Muscle layer of duodenum (tissue), 2 donors: ENCODE measurements around the gene NR3C2.
"Not testable (repeated sequence)": the region's sequence is repeated elsewhere in the genome, so short reads cannot be mapped to it uniquely, and the experiment has no call there.

Experiments used
- H3K27ac ChIP-seq: one replicate; pipeline ENCODE4 v1.7.0; 2013; ENCODE audit warnings: mild to moderate bottlenecking, low read length
- H3K27me3 ChIP-seq: one replicate; pipeline ENCODE4 v1.7.0; 2013; ENCODE audit warnings: low read depth, mild to moderate bottlenecking, control low read depth, low read length
- H3K36me3 ChIP-seq, 2 donors: one replicate each; pipeline ENCODE4 v1.7.0; 2013; ENCODE audit warnings: low read length in 2 of 2, control low read depth in 1 of 2, mild to moderate bottlenecking in 1 of 2; ENCODE audit not compliant: insufficient read depth in 2 of 2, control insufficient read depth in 1 of 2
- H3K4me1 ChIP-seq, 2 donors: one replicate each; pipeline ENCODE4 v1.7.0; 2013; ENCODE audit warnings: low read length in 2 of 2, mild to moderate bottlenecking in 2 of 2, control low read depth in 1 of 2, moderate library complexity in 1 of 2; ENCODE audit not compliant: insufficient read depth in 2 of 2, control insufficient read depth in 1 of 2
- H3K4me3 ChIP-seq, 2 donors: one replicate each; pipeline ENCODE4 v1.7.0; 2013; ENCODE audit warnings: low read length in 2 of 2, low read depth in 1 of 2, mild to moderate bottlenecking in 1 of 2
- H3K9me3 ChIP-seq, 2 donors: one replicate each; pipeline ENCODE4 v1.7.0; 2013; ENCODE audit warnings: low read length in 2 of 2, control low read depth in 1 of 2, mild to moderate bottlenecking in 1 of 2; ENCODE audit not compliant: control insufficient read depth in 1 of 2
- donor health status: healthy.

NR3C2 gene

GRCh38 chr4:148335133-148335532, 107.1 kb downstream of the NR3C2 start:
- Histone ChIP-seq H3K9me3 (peaks cover 0 to 7% of the 10 kb centered on the region in 2 donors), H3K27me3 (no peaks in the 10 kb centered on the region), H3K4me3 (no peak overlapping the region), H3K4me1 (peaks cover 0 to 4% of the 10 kb centered on the region in 2 donors), H3K27ac (no peak overlapping the region), H3K36me3 (no peaks in the 10 kb centered on the region)

GRCh38 chr4:148333265-148333664, 108.9 kb downstream of the NR3C2 start:
- Histone ChIP-seq H3K4me3 (no peak overlapping the region), H3K27me3 (no peaks in the 10 kb centered on the region), H3K36me3 (no peaks in the 10 kb centered on the region), H3K27ac (no peak overlapping the region), H3K9me3 (no peaks in the 10 kb centered on the region), H3K4me1 (peaks cover 0 to 4% of the 10 kb centered on the region in 2 donors)

DNA sequence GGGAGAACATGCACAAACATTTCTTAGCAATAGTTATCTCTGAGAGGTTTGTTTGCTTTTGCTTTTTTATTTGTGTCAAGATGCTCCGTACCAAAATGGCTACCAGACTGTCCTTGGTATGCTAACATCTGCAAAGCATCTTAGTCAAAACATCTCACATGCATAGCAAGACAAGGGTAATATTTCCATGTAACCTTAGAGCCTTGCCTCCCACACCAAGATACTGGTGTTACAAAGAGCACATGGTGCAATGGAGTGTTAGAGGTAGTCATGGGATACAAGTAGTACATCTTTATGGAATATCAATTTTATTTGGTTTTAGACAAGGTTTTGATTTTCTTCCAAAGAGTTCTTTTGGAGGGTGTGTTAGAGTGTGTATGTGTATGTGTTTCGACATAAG, 109.7 kb downstream of the NR3C2 start:
- H3K36me3 ChIP-seq, result no peaks in the 10 kb centered on the region

DNA sequence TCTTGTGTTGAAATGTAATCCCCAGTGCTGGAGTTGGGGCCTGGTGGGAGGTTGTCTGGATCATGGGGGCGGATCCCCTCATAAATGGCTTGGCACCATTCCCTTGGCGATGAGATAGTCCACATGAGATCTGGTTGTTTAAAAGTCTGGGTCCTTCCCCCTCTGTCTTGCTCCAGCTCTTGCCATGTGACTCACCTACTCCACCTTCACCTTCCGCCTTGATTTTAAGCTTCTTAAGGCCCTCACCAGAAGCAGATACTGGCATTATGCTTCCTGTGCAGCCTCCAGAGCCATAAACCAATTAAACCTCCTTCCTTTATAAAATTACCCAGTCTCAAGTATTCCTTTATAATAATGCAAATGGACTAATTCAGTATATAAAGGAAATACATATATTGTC, 111.5 kb downstream of the NR3C2 start:
- H3K36me3 ChIP-seq, result no peaks in the 10 kb centered on the region
- no peak overlapping the region for H3K27ac ChIP-seq
- no peaks in the 10 kb centered on the region for H3K9me3 ChIP-seq
- no peak overlapping the region for H3K4me3 ChIP-seq
- H3K27me3 ChIP-seq, result no peaks in the 10 kb centered on the region
- peaks cover 0 to 4% of the 10 kb centered on the region in 2 donors for H3K4me1 ChIP-seq

More for the DNA sequence above, 109.7 kb downstream of the NR3C2 start:
- Histone ChIP-seq H3K9me3 (no peaks in the 10 kb centered on the region), H3K4me1 (peaks cover 0 to 4% of the 10 kb centered on the region in 2 donors), H3K4me3 (no peak overlapping the region), H3K27me3 (no peaks in the 10 kb centered on the region), H3K27ac (no peak overlapping the region)

GRCh38 chr4:148330161-148330560, 112.1 kb downstream of the NR3C2 start:
- Histone ChIP-seq H3K4me1 (peaks cover 0 to 4% of the 10 kb centered on the region in 2 donors), H3K27ac (no peak overlapping the region), H3K36me3 (no peaks in the 10 kb centered on the region), H3K4me3 (no peak overlapping the region), H3K27me3 (no peaks in the 10 kb centered on the region), H3K9me3 (no peaks in the 10 kb centered on the region)

DNA sequence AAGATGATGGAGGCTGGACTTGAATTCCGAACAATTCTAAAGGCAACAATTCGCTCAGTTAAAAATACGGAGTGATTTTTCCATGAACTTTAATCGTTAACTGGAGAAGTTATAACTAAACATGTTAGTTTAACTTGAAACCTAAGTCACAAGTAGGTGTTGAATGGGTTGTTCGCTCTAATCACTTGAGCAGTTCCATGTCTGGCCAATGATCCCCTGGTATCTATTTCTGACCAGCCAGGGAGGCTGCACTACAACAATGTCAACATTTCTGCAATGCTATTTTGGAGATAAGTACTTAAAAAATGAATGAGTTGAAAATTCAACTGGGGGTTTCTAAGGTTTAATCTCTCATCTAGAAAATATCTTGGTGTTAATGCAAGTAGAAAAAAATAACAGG, 112.5 kb downstream of the NR3C2 start:
- Histone ChIP-seq H3K4me3 (no peak overlapping the region), H3K9me3 (no peaks in the 10 kb centered on the region), H3K27me3 (no peaks in the 10 kb centered on the region), H3K4me1 (peaks cover 0 to 4% of the 10 kb centered on the region in 2 donors), H3K36me3 (no peaks in the 10 kb centered on the region), H3K27ac (no peak overlapping the region)

GRCh38 chr4:148327683-148328082, 114.5 kb downstream of the NR3C2 start:
- no peak overlapping the region for H3K4me3 ChIP-seq
- peaks cover 0 to under 1% of the 10 kb centered on the region in 2 donors for H3K4me1 ChIP-seq
- H3K27me3 ChIP-seq, result no peaks in the 10 kb centered on the region
- no peak overlapping the region for H3K27ac ChIP-seq
- H3K9me3 ChIP-seq, result no peaks in the 10 kb centered on the region
- no peaks in the 10 kb centered on the region for H3K36me3 ChIP-seq

DNA sequence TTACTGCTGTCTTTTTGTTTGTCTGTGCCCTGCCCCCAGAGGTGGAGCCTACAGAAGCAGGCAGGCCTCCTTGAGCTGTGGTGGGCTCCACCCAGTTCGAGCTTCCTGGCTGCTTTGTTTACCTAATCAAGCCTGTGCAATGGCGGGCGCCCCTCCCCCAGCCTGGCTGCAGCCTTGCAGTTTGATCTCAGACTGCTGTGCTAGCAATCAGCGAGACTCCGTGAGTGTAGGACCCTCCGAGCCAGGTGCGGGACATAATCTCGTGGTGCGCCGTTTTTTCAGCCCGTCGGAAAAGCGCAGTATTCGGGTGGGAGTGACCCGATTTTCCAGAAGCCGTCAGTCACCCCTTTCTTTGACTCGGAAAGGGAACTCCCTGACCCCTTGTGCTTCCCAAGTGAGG, 118.9 kb downstream of the NR3C2 start:
- H3K4me3 ChIP-seq, H3K36me3 ChIP-seq, H3K27ac ChIP-seq, H3K27me3 ChIP-seq, H3K9me3 ChIP-seq, H3K4me1 ChIP-seq: not testable (repeated sequence)

- peaks cover 5 to 8% of the 10 kb centered on the region in 2 donors for H3K4me1 ChIP-seq
- no peaks in the 10 kb centered on the region for H3K36me3 ChIP-seq
- no peak overlapping the region for H3K27ac ChIP-seq
- no peaks in the 10 kb centered on the region for H3K9me3 ChIP-seq
- no peak overlapping the region for H3K4me3 ChIP-seq
- H3K27me3 ChIP-seq, result no peaks in the 10 kb centered on the region
Measured at GRCh38 chr4:148315049-148315448, 127.2 kb downstream of the NR3C2 start.

- Histone ChIP-seq H3K9me3 (no peaks in the 10 kb centered on the region), H3K36me3 (no peaks in the 10 kb centered on the region), H3K4me1 (peaks cover 5 to 8% of the 10 kb centered on the region in 2 donors), H3K27me3 (no peaks in the 10 kb centered on the region), H3K4me3 (no peak overlapping the region), H3K27ac (no peak overlapping the region)
Measured at GRCh38 chr4:148312956-148313490, 129.2 kb downstream of the NR3C2 start.

- Histone ChIP-seq H3K36me3 (no peaks in the 10 kb centered on the region), H3K27ac (no peak overlapping the region), H3K9me3 (no peaks in the 10 kb centered on the region), H3K4me3 (no peak overlapping the region), H3K27me3 (no peaks in the 10 kb centered on the region), H3K4me1 (peaks cover 5 to 8% of the 10 kb centered on the region in 2 donors)
Measured at GRCh38 chr4:148311526-148311925, 130.7 kb downstream of the NR3C2 start.

DNA sequence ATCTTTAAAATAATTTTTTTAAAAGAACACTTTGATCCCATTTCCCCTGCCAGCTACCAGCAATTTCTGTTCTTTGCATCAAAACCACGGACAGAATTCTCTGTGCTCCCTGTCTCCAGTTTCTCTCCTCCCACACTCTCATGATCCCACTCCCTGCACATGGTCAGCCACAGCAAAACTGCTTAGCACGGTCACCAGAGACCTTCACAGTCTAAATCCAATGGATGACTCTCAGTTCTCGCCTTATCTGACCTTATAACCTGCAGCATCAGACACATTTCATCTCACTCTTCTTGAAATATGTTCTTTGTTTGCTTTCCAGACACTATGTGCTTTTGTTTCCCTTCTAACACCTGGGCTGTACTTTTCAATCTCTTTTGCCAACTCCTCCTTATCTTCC, 131.5 kb downstream of the NR3C2 start:
- Histone ChIP-seq H3K27ac (no peak overlapping the region), H3K4me1 (peaks cover 5 to 11% of the 10 kb centered on the region in 2 donors), H3K4me3 (no peak overlapping the region), H3K9me3 (no peaks in the 10 kb centered on the region), H3K36me3 (no peaks in the 10 kb centered on the region), H3K27me3 (no peaks in the 10 kb centered on the region)
